Testis (tissue), 3 donors: ENCODE results near the gene WNT9B. TPM values are rescaled to one million over a fixed set of nuclear protein-coding genes. Genes with fewer than 3 reads are reported as not detected.
A peak's percentile ranks its signal among the peaks of the same experiment; 100 is the strongest.

Experiments
- DNase-seq: peaks from one replicate; pipeline ENCODE4 v3.0.0-alpha.2; 2019
- H3K27ac ChIP-seq, 2 donors: fragments of 200-600 bp; sonication (generic); one replicate each; pipeline ENCODE4 v1.5.1; 2019
- H3K27me3 ChIP-seq: fragments of 200-600 bp; sonication (generic); one replicate; pipeline ENCODE4 v1.5.1; 2019
- H3K36me3 ChIP-seq: fragments of 200-600 bp; sonication (generic); one replicate; pipeline ENCODE4 v1.5.1; 2017; ENCODE audit warnings: low read depth; ENCODE audit errors: missing control alignments
- H3K4me1 ChIP-seq: fragments of 200-600 bp; sonication (generic); one replicate; pipeline ENCODE4 v1.5.1; 2019
- H3K4me3 ChIP-seq, 2 donors: fragments of 200-600 bp; sonication (generic); one replicate each; pipeline ENCODE4 v1.5.1; 2017 to 2019
- H3K9me3 ChIP-seq: fragments of 200-600 bp; sonication (generic); one replicate; pipeline ENCODE4 v1.5.1; 2017
- POLR2A ChIP-seq: fragments of 450-650 bp; IDR thresholded peaks from one replicate; pipeline ENCODE4 v1.6.1; 2017; ENCODE audit warnings: antibody characterized with exemption, mild to moderate bottlenecking, moderate library complexity
- WGBS, 2 donors: methylation state at CpG; one replicate each; pipeline ENCODE4 v1.1.5; 2018; 5-methylcytosine and 5-hydroxymethylcytosine counted together
- intact Hi-C: fragments of 100-400 bp; cut with DNase I; formaldehyde crosslinking; loops from one replicate; pipeline ENCODE4 v1.15.1; 2023; ENCODE audit warnings: low total_unique reads
- polyA plus RNA-seq: library from polyadenylated mRNA; stranded (reverse); fragments of 350-450 nt; fragmentation: Illumina TruSeq; extraction: RNeasy Lipid Tissue Mini Kit (QIAGEN cat#74804); gene quantifications from one replicate; pipeline ENCODE4 v1.2.3, GENCODE V29; 2014; ENCODE audit warnings: low read depth, low replicate concordance; ENCODE audit not compliant: insufficient read depth
- total RNA-seq, 2 donors: library from RNA; depleted of rRNA; stranded (reverse); fragments of >200 nt; gene quantifications; one replicate each; pipeline ENCODE4 v1.2.3, GENCODE V29; 2016
- TF ChIP-seq, protein P1 (sequence below), 3 experiments: fragments of 450-650 bp in 2 of 3; fragments of 200-600 bp in 1 of 3; sonication (generic) in 1 of 3; IDR thresholded peaks; one replicate each; pipeline ENCODE4 v1.5.1; 2016 to 2019; ENCODE audit warnings: antibody characterized with exemption in 3 of 3, mild to moderate bottlenecking in 2 of 3, moderate library complexity in 1 of 3

Gene WNT9B
- total and polyA plus RNA-seq, 3 donors from 2014 or later = 0.50 to 1.2 TPM; not detected in 1

DNA sequence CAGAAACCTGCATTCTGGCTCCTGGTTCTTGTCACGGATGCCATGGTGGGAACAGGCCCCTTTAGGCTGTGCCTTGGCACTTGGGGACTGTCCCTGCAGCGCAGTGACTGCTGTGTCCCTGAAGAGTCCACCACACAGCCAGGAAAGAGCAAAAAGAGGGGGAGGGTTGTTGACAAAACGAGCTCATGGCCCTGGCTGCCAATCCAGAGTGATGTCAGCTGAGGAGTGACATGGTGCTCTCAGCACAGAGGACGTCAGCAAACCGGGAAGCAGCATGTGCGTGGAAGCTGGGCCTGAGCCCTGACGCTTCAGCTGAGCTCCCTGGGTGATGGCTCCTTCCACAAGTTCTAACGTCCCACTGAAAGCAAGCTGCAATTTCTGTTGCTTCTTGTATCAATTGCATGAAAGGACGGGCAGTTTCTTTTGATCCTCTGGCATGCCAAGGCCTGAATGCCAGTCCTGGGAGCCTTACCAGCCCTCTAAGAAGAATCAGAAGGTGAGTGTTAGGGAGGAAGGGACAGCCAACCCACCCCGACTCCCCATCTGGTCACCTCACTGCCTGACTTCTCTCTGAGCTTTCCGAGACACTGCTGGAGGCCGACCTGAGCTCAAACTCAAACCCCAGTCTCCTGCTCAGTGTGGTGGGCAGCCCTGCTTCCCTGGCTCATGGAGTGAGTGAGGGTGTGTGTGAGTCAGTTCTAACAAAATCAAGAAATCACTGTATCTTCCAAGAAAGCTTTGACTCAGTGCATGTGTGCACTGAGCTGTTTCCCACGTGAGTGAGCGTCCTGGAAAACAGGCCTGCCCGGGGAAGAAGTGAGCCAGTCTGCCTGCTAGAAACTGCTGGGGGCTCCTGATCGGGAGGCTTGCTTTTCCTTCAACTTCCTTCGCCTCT, 18.2 kb upstream of the WNT9B start:
- Histone ChIP-seq H3K36me3 (no peaks in the 10 kb centered on the region), H3K9me3 (no peaks in the 10 kb centered on the region), H3K27ac (no peak overlapping the region), H3K27me3 (no peaks in the 10 kb centered on the region), H3K4me1 (no peaks in the 10 kb centered on the region), H3K4me3 (no peak overlapping the region)
- DNase-seq = peak; percentile 51
- 76 to 77% methylated on average over 14 to 17 of the region's 17 CpGs for WGBS, 2 donors
- intact Hi-C loops = no loop called here
- TF ChIP-seq, protein P1, sequence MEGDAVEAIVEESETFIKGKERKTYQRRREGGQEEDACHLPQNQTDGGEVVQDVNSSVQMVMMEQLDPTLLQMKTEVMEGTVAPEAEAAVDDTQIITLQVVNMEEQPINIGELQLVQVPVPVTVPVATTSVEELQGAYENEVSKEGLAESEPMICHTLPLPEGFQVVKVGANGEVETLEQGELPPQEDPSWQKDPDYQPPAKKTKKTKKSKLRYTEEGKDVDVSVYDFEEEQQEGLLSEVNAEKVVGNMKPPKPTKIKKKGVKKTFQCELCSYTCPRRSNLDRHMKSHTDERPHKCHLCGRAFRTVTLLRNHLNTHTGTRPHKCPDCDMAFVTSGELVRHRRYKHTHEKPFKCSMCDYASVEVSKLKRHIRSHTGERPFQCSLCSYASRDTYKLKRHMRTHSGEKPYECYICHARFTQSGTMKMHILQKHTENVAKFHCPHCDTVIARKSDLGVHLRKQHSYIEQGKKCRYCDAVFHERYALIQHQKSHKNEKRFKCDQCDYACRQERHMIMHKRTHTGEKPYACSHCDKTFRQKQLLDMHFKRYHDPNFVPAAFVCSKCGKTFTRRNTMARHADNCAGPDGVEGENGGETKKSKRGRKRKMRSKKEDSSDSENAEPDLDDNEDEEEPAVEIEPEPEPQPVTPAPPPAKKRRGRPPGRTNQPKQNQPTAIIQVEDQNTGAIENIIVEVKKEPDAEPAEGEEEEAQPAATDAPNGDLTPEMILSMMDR (IDR thresholded peaks at IDR 0.05) = no peak
- TF ChIP-seq POLR2A = no peak

DNA sequence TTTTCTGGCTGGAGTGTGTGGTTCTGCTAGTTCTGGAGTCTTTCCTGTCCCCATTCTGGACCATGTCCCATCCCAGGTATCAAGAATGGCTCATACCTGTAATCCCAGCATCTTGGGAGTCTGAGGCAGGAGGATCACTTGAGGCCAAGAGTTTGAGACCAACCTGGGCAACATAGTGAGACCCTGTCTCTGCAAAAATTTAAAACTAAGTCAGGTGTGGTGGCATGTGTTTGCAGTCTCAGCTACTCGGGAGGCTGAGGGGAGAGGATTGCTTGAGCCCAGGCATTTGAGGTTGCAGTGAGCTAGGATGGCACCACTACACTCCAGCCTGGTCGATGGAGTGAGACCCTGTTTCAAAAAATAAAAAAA, 17.6 kb upstream of the WNT9B start:
- TF ChIP-seq, protein P1 (IDR thresholded peaks at IDR 0.05) = no peak
- TF ChIP-seq POLR2A = no peak
- Histone ChIP-seq H3K27ac (no peak overlapping the region), H3K27me3 (no peaks in the 10 kb centered on the region), H3K9me3 (no peaks in the 10 kb centered on the region), H3K4me1 (no peaks in the 10 kb centered on the region), H3K4me3 (no peak overlapping the region), H3K36me3 (no peaks in the 10 kb centered on the region)
- intact Hi-C loops = no loop called here
- no peak for DNase-seq
- WGBS, 2 donors = 93 to 97% methylated on average over 2 of the region's 2 CpGs

DNA sequence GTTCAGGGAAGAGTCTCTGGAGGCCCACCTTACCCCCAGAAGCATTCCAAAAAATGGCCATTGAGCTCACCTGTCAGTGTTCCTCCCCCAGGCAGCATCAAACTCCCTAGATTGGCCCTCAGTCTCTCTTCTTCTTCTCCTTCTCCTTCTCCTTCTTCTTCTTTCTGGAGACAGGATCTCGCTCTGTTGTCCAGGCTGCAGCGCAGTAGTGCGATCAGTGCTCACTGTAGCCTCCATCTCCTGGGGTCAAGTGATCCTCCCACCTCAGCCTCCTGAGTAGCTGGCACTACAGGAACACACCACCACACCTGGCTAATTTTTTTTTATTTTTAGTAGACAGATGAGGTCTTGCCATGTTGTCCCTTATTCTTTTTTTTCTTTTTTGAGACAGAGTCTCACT, 16.5 kb upstream of the WNT9B start:
- 90 to 97% methylated on average over 3 of the region's 3 CpGs for WGBS, 2 donors
- H3K27ac ChIP-seq = no peak overlapping the region

DNA sequence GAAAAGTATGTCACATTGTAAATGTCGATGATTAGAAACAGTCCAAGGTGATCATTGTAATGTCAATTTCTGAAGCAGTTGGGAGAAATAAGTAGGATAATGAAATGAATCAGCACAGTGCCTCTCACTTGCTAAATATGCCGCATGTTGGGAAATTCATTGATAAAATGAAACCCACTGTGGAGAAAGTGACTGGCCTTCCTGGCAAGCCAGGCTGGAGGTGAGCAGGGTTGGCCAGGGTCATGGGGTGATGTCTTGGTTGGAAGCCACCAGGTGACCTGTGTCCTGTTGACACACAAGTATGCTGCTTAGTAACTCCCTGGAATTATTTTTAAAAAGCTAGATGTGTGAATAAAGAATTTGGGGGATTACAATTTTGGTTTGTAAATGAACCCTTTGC, 14.9 kb upstream of the WNT9B start:
- no peak overlapping the region for H3K27ac ChIP-seq
- H3K36me3 ChIP-seq = no peaks in the 10 kb centered on the region
- 65 to 66% methylated on average over 2 of the region's 2 CpGs for WGBS, 2 donors
- TF ChIP-seq POLR2A = no peak
- TF ChIP-seq, protein P1 (IDR thresholded peaks at IDR 0.05) = no peak
- no peaks in the 10 kb centered on the region for H3K4me1 ChIP-seq
- H3K4me3 ChIP-seq = no peak overlapping the region
- no peaks in the 10 kb centered on the region for H3K27me3 ChIP-seq
- no peaks in the 10 kb centered on the region for H3K9me3 ChIP-seq
- intact Hi-C loops = no loop called here
- DNase-seq = no peak

More for the DNA sequence above, 16.5 kb upstream of the WNT9B start:
- intact Hi-C loops = no loop called here
- no peak for DNase-seq
- H3K9me3 ChIP-seq = no peaks in the 10 kb centered on the region
- no peaks in the 10 kb centered on the region for H3K27me3 ChIP-seq
- no peaks in the 10 kb centered on the region for H3K36me3 ChIP-seq
- H3K4me1 ChIP-seq = no peaks in the 10 kb centered on the region
- TF ChIP-seq POLR2A = no peak
- TF ChIP-seq, protein P1 (IDR thresholded peaks at IDR 0.05) = no peak
- no peak overlapping the region for H3K4me3 ChIP-seq

DNA sequence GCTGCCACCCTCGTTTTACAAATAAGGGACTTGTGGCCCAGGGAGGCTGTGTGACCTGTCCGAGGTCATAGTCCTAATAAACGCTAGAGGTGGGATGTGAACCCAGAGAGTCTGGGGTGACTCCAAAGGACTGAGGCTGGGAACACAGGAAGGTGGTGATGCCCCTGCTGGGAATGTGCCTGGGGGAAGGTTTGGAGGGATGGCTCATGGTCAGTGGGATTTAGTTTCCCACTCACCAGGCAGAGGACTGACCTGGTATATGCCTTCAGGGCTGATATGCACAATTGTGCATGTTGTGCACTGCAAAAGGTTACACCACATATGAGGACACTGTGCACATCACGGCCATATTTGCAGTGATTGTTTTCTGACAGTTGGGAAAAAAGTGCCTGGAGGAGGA, 13.9 kb upstream of the WNT9B start:
- TF ChIP-seq POLR2A = no peak
- TF ChIP-seq, protein P1 (IDR thresholded peaks at IDR 0.05) = no peak
- H3K9me3 ChIP-seq = no peaks in the 10 kb centered on the region
- DNase-seq = no peak
- intact Hi-C loops = no loop called here
- no peaks in the 10 kb centered on the region for H3K4me1 ChIP-seq
- no peak overlapping the region for H3K27ac ChIP-seq
- 79 to 81% methylated on average over 4 of the region's 4 CpGs for WGBS, 2 donors
- H3K4me3 ChIP-seq = no peak overlapping the region
- no peaks in the 10 kb centered on the region for H3K27me3 ChIP-seq
- H3K36me3 ChIP-seq = no peaks in the 10 kb centered on the region
